ENCODE results near the gene SND1.

DNA sequence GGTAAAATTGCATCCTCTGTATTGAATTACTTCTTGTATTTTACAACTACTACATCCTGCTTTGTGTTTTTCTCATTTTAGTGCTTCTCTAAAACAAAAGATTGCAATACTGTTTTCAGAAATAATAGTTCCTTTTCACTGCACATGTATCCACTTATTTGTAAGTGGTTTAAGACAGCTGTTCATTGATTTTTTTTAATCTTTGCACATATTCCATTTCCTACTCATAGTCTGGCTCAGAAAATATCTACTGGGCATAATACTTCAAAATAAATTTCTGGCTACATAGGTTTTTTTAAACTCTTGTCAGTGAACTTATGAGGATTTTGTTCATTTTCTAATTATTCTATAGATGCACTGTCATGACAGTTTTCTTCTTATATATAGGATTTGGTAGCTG is 54.8 kb downstream of the SND1 start:
- no peak for TF ChIP-seq POLR2A (IDR thresholded peaks at IDR 0.05)
- TF ChIP-seq, protein P1, sequence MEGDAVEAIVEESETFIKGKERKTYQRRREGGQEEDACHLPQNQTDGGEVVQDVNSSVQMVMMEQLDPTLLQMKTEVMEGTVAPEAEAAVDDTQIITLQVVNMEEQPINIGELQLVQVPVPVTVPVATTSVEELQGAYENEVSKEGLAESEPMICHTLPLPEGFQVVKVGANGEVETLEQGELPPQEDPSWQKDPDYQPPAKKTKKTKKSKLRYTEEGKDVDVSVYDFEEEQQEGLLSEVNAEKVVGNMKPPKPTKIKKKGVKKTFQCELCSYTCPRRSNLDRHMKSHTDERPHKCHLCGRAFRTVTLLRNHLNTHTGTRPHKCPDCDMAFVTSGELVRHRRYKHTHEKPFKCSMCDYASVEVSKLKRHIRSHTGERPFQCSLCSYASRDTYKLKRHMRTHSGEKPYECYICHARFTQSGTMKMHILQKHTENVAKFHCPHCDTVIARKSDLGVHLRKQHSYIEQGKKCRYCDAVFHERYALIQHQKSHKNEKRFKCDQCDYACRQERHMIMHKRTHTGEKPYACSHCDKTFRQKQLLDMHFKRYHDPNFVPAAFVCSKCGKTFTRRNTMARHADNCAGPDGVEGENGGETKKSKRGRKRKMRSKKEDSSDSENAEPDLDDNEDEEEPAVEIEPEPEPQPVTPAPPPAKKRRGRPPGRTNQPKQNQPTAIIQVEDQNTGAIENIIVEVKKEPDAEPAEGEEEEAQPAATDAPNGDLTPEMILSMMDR (IDR thresholded peaks at IDR 0.05), result no peak

Data from esophagus squamous epithelium (tissue), 4 donors.